K562 (cell line): ENCODE data around the gene OST4. TPM values are rescaled to one million over a fixed set of nuclear protein-coding genes. Genes with fewer than 3 reads are reported as not detected.
A peak's percentile ranks its signal among the peaks of the same experiment; 100 is the strongest.

Source experiments
- ATAC-seq: fragments of 200-7000 bp; cut with Tn5 transposase; 3 replicates; pipeline ENCODE4 v1.9.1; 2020; ENCODE audit warnings: moderate library complexity
- BruUV-seq: library from RNA; stranded (reverse); fragments of 400-500 nt; replicated peaks from 2 replicates; lab custom pipeline; 2021; lab: Mats Ljungman, UMichigan
- CTCF ChIA-PET: fragments of 300-600 bp; formaldehyde crosslinking; extraction: SDS; loops from one replicate; lab custom pipeline; 2021; ENCODE audit warnings: low intra/inter-chr PET ratio; lab: Yijun Ruan, JAX
- POLR2A ChIA-PET: fragments of 300-600, 350-650 bp; sonication (Branson Sonifier 250); formaldehyde crosslinking; extraction: SDS; loops from one replicate; lab custom pipeline; 2021; ENCODE audit warnings: antibody characterized with exemption, inconsistent platforms; lab: Yijun Ruan, JAX
- DNase-seq, 4 experiments: peaks; one replicate each; pipeline versions ENCODE4 v3.0.0 to v3.0.0-alpha.2; 2011 to 2018; ENCODE audit warnings: low spot score in 3 of 4, mixed read lengths in 3 of 4; ENCODE audit errors: extremely low read depth in 1 of 4
- FAIRE-seq: peaks from 2 replicates; lab custom pipeline; 2011; peaks lifted over from hg19 to GRCh38; lab: Jason Lieb, UNC
- H2AFZ ChIP-seq: 2 replicates; pipeline ENCODE4 v1.6.0; 2011; ENCODE audit warnings: low read depth, low read length, control low read depth, inconsistent platforms
- H3K27ac ChIP-seq: fragments of 200-600 bp; 3 replicates; pipeline ENCODE4 v1.8.0; 2011; ENCODE audit warnings: low read depth, mild to moderate bottlenecking, control low read depth, inconsistent platforms, low read length, moderate library complexity, mixed read lengths; ENCODE audit errors: extremely low read depth
- H3K27me3 ChIP-seq, 2 experiments: fragments of 300-600 bp in 1 of 2; 2 replicates in 1 of 2; 3 replicates in 1 of 2; pipeline versions ENCODE4 v1.6.0 to v1.8.0; 2011; ENCODE audit warnings: inconsistent platforms in 2 of 2, low read length in 2 of 2, mild to moderate bottlenecking in 1 of 2, mixed read lengths in 1 of 2, moderate library complexity in 1 of 2; ENCODE audit not compliant: control insufficient read depth in 2 of 2, insufficient read depth in 2 of 2
- H3K36me3 ChIP-seq: fragments of 300-600 bp; 3 replicates; pipeline ENCODE4 v1.8.0; 2011; ENCODE audit warnings: mild to moderate bottlenecking, low read length, inconsistent platforms; ENCODE audit not compliant: control insufficient read depth, insufficient read depth
- H3K4me1 ChIP-seq, 2 experiments: fragments of 200-600 bp in 1 of 2; replicated peaks in 1 of 2; 2 replicates in 1 of 2; 3 replicates in 1 of 2; pipeline versions ENCODE4 v1.5.1 to v1.8.0; 2011; ENCODE audit warnings: inconsistent platforms in 2 of 2, low read length in 2 of 2, mild to moderate bottlenecking in 1 of 2, mixed read lengths in 1 of 2, moderate library complexity in 1 of 2; ENCODE audit not compliant: control insufficient read depth in 2 of 2, insufficient read depth in 2 of 2
- H3K4me2 ChIP-seq: 2 replicates; pipeline ENCODE4 v1.6.1; 2011; ENCODE audit warnings: low read length, control low read depth, inconsistent platforms, mixed read lengths; ENCODE audit not compliant: insufficient read depth
- H3K4me3 ChIP-seq: fragments of 200-600 bp; sonication (generic), shearing (Covaris generic); 2 replicates; pipeline ENCODE4 v1.5.1; 2016; ENCODE audit warnings: control low read depth, inconsistent platforms
- H3K79me2 ChIP-seq: fragments of 200-600 bp; 3 replicates; pipeline ENCODE4 v1.8.0; 2011; ENCODE audit warnings: low read length, inconsistent platforms; ENCODE audit not compliant: control insufficient read depth, insufficient read depth
- H3K9ac ChIP-seq, 2 experiments: 2 replicates each; pipeline versions ENCODE4 v1.6.0 to v1.6.1; 2011; ENCODE audit warnings: low read depth in 2 of 2, low read length in 2 of 2, control low read depth in 1 of 2, inconsistent platforms in 1 of 2, mild to moderate bottlenecking in 1 of 2, mixed read lengths in 1 of 2; ENCODE audit not compliant: insufficient read depth in 1 of 2
- H3K9me1 ChIP-seq: one replicate; pipeline ENCODE4 v1.6.0; 2011; ENCODE audit warnings: inconsistent platforms, mild to moderate bottlenecking, low read length, moderate library complexity; ENCODE audit not compliant: control insufficient read depth, insufficient read depth
- H3K9me3 ChIP-seq: replicated peaks from 2 replicates; pipeline ENCODE4 v1.5.1; 2011; ENCODE audit warnings: low read depth, low read length, inconsistent platforms; ENCODE audit not compliant: control insufficient read depth, insufficient read depth
- H4K20me1 ChIP-seq: replicated peaks from 2 replicates; pipeline ENCODE4 v1.6.1; 2011; ENCODE audit warnings: low read length, inconsistent platforms, mixed read lengths; ENCODE audit not compliant: control insufficient read depth, insufficient read depth
- TOE1 ChIP-seq, 2 experiments: fragments of 450-650 bp in 1 of 2; sonication (generic) in 1 of 2; formaldehyde crosslinking in 1 of 2; IDR thresholded peaks; 2 replicates each; pipeline versions ENCODE4 v1.7.1 to v1.8.0; 2016 to 2022; ENCODE audit warnings: borderline replicate concordance in 2 of 2, mild to moderate bottlenecking in 2 of 2, antibody characterized with exemption in 1 of 2, inconsistent platforms in 1 of 2, low read depth in 1 of 2, missing genetic modification reagents in 1 of 2, moderate library complexity in 1 of 2
- WGBS: fragments of 100-300 bp; shearing (Covaris generic); methylation state at CpG from one replicate; pipeline ENCODE4 v1.1.6; 2016; ENCODE audit warnings: low coverage, mixed read lengths; ENCODE audit not compliant: insufficient coverage; ENCODE audit errors: missing lambda C conversion rate; 5-methylcytosine and 5-hydroxymethylcytosine counted together
- in situ Hi-C: fragments of 300-500 bp; cut with MboI; formaldehyde crosslinking; loops from 4 replicates; pipeline ENCODE4 v1.15.0; 2018; ENCODE audit warnings: inconsistent platforms, mixed read lengths
- intact Hi-C: fragments of 100-400 bp; cut with micrococcal nuclease; formaldehyde crosslinking; loops from 2 replicates; pipeline ENCODE4 v1.14.2; 2022
- polyA plus RNA-seq, 8 experiments: library from polyadenylated mRNA; depleted of rRNA in 4 of 8; stranded (reverse) in 5 of 8; unstranded in 3 of 8; fragments of >200 nt; fragmentation: Nextera tagmentation in 2 of 8; fragmentation: Illumina TruSeq in 1 of 8; extraction: Ambion mirVana in 2 of 8; extraction: Trizol in 1 of 8; gene quantifications; 2 replicates each; pipeline versions ENCODE4 v1.2.1 to v1.2.3, GENCODE V29; 2011 to 2014; ENCODE audit warnings: inconsistent platforms in 1 of 8, missing spikeins in 1 of 8
- total RNA-seq, 7 experiments: library from RNA; depleted of rRNA in 6 of 7; stranded (reverse); fragments of >200 nt in 6 of 7; fragmentation: Illumina TruSeq in 2 of 7; extraction: Trizol in 2 of 7; gene quantifications; 2 replicates each; pipeline versions ENCODE4 v1.2.1 to v1.2.3, GENCODE V29; 2011 to 2021; ENCODE audit warnings: low replicate concordance in 1 of 7
- TF ChIP-seq, protein P1 (sequence below), 3 experiments: fragments of 200-800 bp in 1 of 3; fragments of 250-450 bp in 1 of 3; fragments of 450-650 bp in 1 of 3; sonication (Bioruptor Pico) in 1 of 3; sonication (Bioruptor generic) in 1 of 3; formaldehyde crosslinking in 1 of 3; IDR thresholded peaks; 2 replicates each; pipeline versions ENCODE4 v1.6.1 to v1.8.0; 2016 to 2022; ENCODE audit warnings: mild to moderate bottlenecking in 2 of 3, missing genetic modification characterization in 2 of 3, missing compliant biosample characterization in 1 of 3, moderate library complexity in 1 of 3
- TF ChIP-seq, protein P2 (sequence below): fragments of 450-650 bp; formaldehyde crosslinking; IDR thresholded peaks from 2 replicates; pipeline ENCODE4 v1.4.0; 2020; ENCODE audit warnings: mild to moderate bottlenecking, moderate library complexity
- TF ChIP-seq, protein P3 (sequence below): fragments of 250-450 bp; sonication (Bioruptor Pico); IDR thresholded peaks from 2 replicates; pipeline ENCODE4 v1.4.0; 2020; ENCODE audit warnings: mild to moderate bottlenecking

The OST4 gene
- total and polyA plus RNA-seq, 9 of the 15 experiments (the other 6 are each of a cell fraction or from before 2014, with no cell fraction given): 186 to 1,155 (median 355) TPM

DNA sequence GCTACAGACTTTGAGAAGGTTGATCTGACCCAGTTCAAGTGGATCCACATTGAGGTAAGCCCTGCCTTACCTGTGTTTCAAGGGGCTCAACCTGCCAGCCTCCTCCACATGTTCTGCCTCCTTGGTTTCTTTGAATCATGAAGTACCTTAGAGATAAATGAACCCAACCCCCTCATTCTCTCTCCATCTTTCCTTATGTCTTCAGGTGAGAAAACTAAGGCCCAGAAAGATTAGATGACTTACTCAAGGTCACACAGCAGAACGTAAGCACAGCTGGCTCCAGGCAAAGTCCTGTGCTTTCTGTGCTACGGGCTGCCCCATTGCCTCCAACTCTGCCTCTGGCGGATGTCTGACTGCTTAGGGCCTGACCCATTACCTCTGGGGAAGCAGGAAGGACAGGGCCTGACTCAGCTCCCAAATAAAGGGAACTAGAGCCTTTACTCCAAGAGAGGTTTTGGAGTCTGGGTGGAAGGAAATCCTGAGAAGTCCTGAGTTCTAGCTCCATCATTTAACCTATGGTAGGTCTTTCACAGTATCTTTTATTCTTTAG, 25.4 kb upstream of the OST4 start:
- H3K4me3 ChIP-seq: no peak overlapping the region
- in situ Hi-C loops: loop anchor here (5.0 kb wide), 2 partner anchors 95 to 185 kb away; partner anchors contain the start of gene TRIM54
- H3K27me3 ChIP-seq: no peaks in the 10 kb centered on the region
- no peaks in the 10 kb centered on the region; the same call in 2 of the 3 replicates for H3K36me3 ChIP-seq
- no peak overlapping the region; the same call in 2 of the 3 replicates for H3K27ac ChIP-seq
- H3K9me1 ChIP-seq: no peaks in the 10 kb centered on the region
- peaks cover 3% of the 10 kb centered on the region; the same call in 2 of the 3 replicates for H3K79me2 ChIP-seq
- POLR2A ChIA-PET: interaction anchor here (1.6 kb wide), 2 partner anchors 9 to 10 kb away, joined by 4 to 5 read pairs; partner anchors contain the start of gene KHK
- no TSS peak for BruUV-seq
- H3K4me1 ChIP-seq: peaks cover 34 to 50% of the 10 kb centered on the region in 2 experiments
- H3K4me2 ChIP-seq: 0 out of 2 replicates have a peak overlapping the region, but pooled peaks have one; percentile 54
- H2AFZ ChIP-seq: peak overlapping the region; percentile 87
- H3K9ac ChIP-seq: peak overlapping the region in 1 of 2 experiments; percentile 74; a peak in 1 of 4 replicates
- intact Hi-C loops: loop anchor here (5.0 kb wide), 2 partner anchors 115 to 205 kb away; partner anchors contain the start of genes ATRAID and SLC5A6
- DNase-seq: no peak
- no peak for FAIRE-seq
- H3K9me3 ChIP-seq: no peaks in the 10 kb centered on the region
- ATAC-seq: no peak
- CTCF ChIA-PET: interaction anchor here (2.8 to 3.1 kb wide), 2 partner anchors 95 to 207 kb away, joined by 19 to 27 read pairs; no protein-coding TSS in a partner anchor
- WGBS: 52% methylated on average over 3 of the region's 3 CpGs
- H4K20me1 ChIP-seq: no peaks in the 10 kb centered on the region
- TF ChIP-seq, protein P1, sequence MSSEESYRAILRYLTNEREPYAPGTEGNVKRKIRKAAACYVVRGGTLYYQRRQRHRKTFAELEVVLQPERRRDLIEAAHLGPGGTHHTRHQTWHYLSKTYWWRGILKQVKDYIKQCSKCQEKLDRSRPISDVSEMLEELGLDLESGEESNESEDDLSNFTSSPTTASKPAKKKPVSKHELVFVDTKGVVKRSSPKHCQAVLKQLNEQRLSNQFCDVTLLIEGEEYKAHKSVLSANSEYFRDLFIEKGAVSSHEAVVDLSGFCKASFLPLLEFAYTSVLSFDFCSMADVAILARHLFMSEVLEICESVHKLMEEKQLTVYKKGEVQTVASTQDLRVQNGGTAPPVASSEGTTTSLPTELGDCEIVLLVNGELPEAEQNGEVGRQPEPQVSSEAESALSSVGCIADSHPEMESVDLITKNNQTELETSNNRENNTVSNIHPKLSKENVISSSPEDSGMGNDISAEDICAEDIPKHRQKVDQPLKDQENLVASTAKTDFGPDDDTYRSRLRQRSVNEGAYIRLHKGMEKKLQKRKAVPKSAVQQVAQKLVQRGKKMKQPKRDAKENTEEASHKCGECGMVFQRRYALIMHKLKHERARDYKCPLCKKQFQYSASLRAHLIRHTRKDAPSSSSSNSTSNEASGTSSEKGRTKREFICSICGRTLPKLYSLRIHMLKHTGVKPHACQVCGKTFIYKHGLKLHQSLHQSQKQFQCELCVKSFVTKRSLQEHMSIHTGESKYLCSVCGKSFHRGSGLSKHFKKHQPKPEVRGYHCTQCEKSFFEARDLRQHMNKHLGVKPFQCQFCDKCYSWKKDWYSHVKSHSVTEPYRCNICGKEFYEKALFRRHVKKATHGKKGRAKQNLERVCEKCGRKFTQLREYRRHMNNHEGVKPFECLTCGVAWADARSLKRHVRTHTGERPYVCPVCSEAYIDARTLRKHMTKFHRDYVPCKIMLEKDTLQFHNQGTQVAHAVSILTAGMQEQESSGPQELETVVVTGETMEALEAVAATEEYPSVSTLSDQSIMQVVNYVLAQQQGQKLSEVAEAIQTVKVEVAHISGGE (CRISPR knock-in tag; IDR thresholded peaks at IDR 0.05): no peak
- TF ChIP-seq, protein P2, sequence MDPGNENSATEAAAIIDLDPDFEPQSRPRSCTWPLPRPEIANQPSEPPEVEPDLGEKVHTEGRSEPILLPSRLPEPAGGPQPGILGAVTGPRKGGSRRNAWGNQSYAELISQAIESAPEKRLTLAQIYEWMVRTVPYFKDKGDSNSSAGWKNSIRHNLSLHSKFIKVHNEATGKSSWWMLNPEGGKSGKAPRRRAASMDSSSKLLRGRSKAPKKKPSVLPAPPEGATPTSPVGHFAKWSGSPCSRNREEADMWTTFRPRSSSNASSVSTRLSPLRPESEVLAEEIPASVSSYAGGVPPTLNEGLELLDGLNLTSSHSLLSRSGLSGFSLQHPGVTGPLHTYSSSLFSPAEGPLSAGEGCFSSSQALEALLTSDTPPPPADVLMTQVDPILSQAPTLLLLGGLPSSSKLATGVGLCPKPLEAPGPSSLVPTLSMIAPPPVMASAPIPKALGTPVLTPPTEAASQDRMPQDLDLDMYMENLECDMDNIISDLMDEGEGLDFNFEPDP (CRISPR knock-in tag): no peak
- TF ChIP-seq, protein P3, sequence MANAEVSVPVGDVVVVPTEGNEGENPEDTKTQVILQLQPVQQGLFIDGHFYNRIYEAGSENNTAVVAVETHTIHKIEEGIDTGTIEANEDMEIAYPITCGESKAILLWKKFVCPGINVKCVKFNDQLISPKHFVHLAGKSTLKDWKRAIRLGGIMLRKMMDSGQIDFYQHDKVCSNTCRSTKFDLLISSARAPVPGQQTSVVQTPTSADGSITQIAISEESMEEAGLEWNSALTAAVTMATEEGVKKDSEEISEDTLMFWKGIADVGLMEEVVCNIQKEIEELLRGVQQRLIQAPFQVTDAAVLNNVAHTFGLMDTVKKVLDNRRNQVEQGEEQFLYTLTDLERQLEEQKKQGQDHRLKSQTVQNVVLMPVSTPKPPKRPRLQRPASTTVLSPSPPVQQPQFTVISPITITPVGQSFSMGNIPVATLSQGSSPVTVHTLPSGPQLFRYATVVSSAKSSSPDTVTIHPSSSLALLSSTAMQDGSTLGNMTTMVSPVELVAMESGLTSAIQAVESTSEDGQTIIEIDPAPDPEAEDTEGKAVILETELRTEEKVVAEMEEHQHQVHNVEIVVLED (CRISPR knock-in tag): no peak
- TF ChIP-seq TOE1 (IDR thresholded peaks at IDR 0.05; ENCODE audit: borderline replicate concordance) (no peak), TOE1 (CRISPR knock-in tag; IDR thresholded peaks at IDR 0.05; ENCODE audit: borderline replicate concordance, low read depth) (no peak)
